GM21360 (cell line): ENCODE data around the gene ADAR.

ENCODE experiments used
- ATAC-seq: cut with Tn5 transposase; IDR thresholded peaks from one replicate; pipeline ENCODE4 v1.9.1; 2021; ENCODE audit warnings: mild to moderate bottlenecking, moderate library complexity; ENCODE audit not compliant: unreplicated experiment

The ADAR gene

DNA sequence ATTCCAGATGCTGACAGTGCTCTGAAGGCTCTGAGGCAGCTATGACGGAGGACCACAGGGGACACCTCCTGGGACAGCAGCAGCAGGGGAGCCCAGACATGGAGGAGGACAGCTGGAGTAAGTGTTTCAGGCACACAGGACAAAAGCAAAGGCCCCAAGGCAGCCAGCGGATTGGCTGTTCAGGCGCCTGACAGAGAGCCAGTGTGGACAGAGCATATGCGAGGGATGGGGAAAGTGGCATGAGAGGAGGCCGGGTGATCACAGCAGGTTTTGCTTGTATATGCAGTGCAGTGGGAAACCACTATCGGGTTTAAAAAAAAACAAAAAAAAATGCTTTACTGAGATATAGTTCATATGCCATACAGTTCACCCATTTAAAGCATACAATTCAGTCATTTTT, 21.3 kb downstream of the ADAR start:
- no peak for ATAC-seq

DNA sequence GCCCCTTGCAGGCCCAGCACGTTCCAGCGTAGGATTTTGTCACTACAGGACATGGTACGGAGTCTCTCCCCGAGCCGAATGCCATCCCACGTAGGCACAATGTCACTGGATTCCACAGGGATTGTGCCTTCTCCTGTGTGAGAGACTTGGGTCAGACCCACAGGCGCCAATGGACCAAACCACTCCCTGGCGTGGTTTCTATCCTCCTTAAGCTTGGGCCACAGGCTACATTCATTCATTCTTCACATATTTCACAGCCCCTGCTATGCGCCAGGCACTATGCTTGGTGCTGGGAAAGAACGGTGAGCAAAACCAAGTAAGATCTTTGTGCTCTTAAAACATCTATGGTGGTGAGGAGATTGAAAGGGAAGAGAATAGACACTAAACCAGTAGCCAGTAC, 21.8 kb downstream of the ADAR start:
- no peak for ATAC-seq

DNA sequence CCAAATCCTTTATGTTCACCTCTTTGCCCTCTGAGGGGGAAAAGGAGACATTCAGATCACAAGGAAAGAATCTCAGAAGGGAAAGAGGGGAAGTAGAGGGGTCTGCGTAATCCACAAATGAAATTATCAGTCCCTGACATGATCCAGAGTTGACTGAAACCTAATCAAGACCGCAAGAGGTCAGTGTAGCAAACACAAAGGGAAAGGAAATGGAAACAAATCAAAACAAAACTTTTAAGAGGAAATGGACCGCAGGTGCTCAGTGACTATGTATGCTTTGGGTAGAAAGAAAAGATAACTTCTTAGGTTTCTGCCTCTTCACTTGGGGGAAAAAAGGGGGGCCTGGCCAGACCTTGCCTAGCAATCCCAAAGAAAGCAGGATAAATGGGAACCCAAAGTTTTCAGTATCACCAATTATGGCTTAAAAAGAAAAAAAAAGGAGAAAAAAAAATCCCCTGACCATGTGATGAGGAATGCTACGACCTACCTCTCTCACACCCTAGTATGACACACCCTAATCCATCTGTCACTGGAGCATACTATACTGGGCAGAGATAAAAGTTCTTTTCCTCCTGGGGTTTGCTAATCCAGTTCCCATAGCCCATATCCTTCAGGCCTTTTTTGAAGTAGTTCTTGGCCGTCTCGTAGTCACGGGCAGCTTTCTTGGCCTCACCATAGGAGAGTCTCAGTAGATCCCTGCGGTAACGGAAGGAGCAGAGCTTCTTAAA, 23.6 kb downstream of the ADAR start:
- no peak for ATAC-seq

DNA sequence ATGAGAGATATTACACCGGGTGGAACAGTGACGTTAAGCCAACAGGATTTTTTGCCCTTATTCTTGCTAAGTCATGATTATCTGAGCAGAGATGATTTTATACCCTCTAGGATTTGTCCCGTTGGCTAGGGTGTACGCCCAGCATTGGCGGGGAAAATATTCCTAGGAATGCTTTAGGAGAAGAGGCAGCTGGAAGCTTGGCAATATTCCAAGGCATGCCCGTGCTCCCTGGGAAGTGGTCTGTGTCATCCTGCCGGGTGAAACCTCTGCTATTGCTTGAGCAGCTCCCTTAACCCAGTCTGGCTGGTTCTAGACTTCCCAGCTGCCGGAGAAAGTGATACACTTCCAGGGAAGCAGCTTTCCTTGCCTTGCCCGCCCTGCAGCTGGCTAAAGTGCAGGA, 24.2 kb downstream of the ADAR start:
- no peak for ATAC-seq

DNA sequence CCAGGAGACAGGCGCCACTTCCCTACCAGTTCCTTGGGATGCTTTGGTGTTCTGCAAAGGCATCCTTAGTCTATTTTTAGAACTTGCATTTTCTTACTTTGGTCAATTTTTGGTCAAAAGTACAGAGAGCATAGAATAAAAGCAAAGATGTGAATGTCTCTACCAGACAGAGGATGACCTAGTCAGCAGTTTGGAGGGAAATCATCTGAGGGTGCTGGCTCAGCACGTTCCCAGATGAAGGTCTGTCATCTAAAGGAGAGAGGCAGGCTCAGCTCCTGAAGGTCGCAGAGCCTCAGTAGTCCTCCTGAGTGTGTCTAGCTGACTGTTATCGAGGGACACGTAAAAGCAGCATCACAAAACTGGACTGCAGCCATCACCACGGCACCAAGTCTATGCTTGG, 25.1 kb downstream of the ADAR start:
- ATAC-seq, result no peak

DNA sequence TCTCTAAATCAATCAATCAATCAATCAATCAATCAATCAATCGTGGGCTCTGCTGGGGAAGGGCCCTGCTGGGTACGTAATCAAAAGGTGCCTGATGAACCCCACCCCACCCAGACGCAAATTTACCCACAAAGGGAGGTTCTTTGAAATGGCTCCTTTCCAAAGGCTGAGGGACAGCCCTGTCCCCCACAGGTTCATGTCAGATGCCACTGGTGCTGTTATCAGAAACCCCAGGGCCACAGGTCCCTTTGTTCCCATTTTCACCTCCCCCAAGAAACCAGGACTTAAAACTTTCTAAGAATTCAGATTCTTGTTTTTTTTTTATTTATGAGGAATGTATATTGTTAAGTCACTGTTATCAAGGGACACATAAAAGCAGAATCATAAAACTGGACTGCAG, 26.2 kb downstream of the ADAR start:
- ATAC-seq, result no peak

DNA sequence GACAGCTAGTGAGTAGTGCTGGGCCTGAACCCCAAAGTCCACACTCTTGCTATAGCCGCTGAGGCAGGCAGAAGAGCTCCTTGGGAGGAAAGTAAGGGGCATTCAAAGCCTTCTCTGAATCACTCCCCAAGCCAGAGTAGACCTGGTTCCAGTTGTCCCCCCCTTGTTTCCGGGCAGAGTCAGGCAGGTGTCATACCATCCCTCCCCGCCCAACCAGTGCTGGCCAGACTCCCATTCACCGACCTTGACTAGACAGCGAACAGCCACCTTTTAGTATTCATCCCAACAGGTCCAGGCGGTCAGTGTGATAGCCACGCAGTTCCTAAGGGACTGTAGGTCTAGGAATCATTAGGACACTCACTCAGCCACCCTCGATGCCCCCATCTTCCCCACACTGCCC, 28.6 kb downstream of the ADAR start:
- no peak for ATAC-seq

DNA sequence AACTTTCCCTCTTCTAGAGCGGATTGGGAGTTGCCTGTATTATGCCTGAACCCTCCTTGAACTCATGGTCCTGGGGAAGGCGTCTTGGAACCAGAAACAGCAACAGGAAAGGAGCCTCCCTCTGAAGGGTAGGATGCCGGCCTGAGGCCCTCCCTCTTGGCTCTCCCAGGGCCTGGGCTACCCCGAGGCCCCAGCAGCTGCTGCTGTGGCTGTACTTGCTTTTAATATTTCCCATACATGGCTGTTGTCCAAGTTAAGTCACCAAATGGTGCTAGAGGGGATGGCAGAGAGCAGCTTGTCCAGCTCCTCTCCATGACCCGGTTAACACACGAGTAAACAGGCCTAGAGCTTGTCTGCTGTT, 29.9 kb downstream of the ADAR start:
- ATAC-seq, result no peak

DNA sequence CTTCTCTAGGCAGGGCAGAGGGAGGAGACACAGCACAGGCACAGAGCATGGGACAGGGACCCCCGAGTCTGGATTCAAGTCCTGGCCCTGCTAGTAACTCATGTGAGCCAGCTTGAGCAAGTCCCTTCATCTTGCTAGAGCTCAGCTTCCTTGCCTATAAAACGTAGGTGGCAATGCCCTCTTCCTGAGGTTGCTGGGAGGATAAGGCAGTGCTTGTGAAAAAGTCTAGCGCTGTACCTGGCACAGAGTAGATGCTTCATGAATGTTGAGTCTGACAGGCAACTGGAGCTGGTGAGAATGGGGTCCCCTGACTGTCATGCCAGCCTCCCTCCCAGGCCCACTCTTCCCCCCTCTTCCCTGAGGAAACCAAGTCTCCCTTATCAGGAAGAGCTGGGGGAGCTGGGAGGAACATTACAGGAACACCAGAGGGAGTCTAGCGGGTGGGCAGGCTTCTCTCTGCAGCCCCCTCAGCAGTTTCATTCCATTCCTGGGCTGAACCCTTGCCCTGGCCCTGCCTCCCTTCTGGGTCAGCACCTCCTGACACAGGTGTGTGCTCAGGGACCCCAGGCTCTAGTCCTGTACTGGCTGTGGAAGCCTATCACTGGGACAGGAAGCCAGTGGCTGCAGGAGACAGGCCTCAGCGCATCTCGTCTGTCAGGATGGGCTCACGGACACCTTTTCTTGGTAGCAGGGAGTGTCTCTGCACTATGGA, 30.5 kb downstream of the ADAR start:
- no peak for ATAC-seq

DNA sequence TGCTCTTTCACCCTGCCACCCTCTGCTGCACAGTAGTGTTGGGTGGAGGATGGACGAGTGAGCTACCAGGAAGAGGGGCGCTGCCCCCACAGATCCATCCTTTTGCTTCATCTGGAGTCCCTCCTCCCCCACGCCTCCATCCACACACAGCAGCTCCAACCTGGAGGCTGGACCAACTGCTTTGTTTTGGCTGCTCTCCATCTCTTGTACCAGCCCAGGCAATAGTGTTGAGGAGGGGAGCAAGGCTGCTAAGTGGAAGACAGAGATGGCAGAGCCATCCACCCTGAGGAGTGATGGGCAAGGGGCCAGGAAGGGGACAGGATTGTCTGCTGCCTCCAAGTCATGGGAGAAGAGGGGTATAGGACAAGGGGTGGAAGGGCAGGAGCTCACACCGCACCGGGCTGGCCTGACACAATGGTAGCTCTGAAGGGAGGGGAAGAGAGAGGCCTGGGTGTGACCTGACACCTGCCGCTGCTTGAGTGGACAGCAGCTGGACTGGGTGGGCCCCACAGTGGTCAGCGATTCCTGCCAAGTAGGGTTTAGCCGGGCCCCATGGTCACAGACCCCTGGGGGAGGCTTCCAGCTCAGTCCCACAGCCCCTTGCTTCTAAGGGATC, 31.9 kb downstream of the ADAR start:
- no peak for ATAC-seq

DNA sequence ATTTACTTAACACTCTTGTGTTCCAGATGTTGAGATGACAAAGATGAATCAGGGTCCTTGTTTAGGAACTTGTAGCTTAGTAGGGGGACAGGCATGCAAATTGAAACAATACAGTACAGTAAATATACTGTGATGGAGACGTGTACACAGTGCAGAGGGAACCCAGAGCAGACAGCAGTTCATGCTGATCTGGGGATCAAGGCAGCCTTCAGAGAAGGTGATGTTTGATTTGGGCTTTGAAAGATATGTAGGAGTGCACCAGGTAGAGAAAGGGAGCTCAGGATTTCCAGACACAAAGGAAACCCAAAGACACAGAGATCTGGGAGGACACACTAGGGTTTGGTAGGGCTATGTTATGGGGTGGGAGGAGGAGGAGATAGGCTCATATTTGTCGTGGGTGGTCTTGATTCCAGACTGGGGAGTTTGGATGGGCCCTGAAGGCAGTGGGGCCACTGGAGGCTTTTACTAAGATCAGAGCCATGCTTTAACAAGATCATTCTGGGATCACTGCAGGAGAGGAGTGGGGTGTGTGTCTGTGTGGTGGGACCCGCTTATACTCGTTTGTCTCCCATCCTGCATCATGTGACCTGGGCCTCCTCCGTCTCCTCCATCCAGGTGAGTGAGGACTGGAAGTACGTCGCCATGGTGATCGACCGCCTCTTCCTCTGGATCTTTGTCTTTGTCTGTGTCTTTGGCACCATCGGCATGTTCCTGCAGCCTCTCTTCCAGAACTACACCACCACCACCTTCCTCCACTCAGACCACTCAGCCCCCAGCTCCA, 32.6 kb downstream of the ADAR start:
- ATAC-seq, result no peak

DNA sequence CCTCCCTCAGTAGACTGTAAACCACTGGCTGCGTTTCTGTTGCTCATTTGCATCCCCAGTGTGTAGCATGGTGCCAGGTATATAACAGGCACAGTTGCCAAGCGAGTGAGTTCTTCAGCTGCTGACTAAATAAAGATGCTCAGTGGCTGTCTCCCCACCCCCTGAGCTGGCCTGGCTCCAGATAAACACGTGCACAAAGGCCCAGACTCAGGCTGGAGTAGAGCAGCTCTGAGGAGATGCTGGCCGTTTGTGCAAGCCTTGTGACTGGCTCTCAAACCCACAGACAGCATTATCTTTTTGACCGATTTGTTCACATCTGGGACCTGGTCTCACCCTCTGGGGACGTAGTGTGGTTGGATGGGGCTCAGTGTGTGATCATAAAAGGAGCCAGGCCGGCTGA, 33.3 kb downstream of the ADAR start:
- no peak for ATAC-seq

DNA sequence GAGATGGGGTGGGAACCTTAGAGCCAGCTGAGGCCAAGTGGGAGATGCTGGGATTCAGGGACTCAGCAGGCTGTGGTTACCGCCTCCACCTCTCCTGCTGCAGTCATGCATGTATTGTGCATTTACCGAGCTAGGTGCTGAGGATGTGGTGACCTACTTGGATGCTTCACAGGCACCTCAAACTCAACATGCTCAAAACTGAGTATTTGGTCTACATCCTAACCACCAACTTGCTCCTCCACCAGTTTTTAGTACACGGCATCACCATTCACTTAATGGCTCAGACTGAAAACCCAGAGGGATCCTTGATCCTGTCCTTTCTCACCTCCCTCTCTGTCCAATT, 34.8 kb downstream of the ADAR start:
- ATAC-seq, result no peak

DNA sequence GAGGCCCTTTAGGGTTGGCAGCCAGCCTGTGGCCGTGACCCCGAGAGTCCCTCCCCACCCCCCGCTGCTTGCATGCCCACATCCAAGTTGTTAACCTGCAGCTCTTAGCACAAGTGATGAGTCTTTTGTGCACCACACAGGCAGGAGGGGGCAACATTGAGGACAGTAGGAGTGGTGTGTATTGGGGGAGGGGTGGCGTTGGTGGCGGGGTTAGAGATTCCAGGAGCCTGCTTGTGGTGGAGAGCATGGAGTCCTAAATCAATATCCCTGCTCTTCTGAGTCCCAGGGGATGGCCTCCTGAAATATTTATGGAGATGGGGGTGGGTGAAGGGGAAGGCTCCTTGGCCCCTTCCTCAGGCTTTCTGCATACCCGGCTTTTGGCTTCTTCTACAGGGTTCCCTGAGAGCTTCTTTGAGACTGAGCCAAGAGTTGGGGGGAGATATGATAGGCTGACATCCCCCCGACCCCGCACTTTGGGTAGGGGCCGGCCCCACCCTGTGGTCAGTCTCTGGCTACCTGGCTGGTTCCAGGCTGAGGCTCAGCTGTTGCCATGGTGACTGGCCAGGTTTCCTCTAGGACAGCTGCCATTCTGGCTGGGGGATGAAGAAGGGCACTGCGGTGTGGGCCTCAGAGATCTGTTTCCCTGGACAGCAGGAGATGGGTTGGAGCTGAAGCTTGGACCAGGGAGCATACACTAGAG, 35.4 kb downstream of the ADAR start:
- no peak for ATAC-seq

DNA sequence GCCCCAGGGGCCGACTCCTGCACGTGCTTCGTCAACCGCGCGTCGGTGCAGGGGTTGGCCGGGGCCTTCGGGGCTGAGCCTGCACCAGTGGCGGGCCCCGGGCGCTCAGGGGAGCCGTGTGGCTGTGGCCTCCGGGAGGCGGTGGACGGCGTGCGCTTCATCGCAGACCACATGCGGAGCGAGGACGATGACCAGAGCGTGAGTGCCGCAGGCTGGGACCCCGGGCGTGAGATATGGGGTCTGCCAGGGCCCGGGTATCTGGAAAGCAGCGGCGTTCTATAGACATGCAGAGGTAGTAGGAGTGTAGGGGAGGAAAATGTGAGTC, 36.1 kb downstream of the ADAR start:
- no peak for ATAC-seq

DNA sequence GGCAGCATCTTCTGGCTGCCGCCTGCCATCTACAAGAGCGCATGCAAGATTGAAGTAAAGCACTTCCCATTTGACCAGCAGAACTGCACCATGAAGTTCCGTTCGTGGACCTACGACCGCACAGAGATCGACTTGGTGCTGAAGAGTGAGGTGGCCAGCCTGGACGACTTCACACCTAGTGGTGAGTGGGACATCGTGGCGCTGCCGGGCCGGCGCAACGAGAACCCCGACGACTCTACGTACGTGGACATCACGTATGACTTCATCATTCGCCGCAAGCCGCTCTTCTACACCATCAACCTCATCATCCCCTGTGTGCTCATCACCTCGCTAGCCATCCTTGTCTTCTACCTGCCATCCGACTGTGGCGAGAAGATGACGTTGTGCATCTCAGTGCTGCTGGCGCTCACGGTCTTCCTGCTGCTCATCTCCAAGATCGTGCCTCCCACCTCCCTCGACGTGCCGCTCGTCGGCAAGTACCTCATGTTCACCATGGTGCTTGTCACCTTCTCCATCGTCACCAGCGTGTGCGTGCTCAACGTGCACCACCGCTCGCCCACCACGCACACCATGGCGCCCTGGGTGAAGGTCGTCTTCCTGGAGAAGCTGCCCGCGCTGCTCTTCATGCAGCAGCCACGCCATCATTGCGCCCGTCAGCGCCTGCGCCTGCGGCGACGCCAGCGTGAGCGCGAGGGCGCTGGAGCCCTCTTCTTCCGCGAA, 36.6 kb downstream of the ADAR start:
- no peak for ATAC-seq

DNA sequence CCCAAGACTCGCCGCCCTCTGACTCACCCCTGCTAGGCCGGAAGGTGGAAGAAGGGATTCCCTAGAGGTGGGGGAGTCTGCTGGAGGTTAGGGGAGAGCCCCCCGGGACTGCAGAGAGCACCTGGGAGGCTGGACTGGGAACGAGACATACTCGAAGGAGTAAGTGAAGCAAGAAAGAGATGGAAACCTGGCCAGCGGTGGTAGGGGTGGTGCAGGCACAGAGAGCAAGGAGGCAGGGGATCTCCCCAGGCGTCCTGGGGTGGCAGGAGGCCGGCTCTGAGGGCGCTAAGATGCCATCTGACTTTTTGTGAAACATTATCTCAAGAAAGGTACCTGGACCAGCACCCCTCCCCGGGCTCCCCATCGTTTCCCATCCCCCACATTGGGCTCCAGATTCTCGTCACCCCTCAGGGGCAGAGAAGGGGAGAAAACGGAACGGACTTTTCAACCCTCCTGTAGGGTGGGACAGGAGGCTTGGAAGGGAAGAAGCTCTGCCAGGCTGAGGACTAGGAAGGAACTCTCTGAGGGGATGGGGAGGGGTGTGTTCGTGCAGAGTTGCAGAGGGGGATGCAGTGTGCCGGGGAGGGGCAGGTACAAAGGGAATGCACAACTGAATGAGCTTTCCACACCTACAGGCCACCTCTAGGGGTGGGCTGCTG, 39.7 kb downstream of the ADAR start:
- ATAC-seq, result no peak

DNA sequence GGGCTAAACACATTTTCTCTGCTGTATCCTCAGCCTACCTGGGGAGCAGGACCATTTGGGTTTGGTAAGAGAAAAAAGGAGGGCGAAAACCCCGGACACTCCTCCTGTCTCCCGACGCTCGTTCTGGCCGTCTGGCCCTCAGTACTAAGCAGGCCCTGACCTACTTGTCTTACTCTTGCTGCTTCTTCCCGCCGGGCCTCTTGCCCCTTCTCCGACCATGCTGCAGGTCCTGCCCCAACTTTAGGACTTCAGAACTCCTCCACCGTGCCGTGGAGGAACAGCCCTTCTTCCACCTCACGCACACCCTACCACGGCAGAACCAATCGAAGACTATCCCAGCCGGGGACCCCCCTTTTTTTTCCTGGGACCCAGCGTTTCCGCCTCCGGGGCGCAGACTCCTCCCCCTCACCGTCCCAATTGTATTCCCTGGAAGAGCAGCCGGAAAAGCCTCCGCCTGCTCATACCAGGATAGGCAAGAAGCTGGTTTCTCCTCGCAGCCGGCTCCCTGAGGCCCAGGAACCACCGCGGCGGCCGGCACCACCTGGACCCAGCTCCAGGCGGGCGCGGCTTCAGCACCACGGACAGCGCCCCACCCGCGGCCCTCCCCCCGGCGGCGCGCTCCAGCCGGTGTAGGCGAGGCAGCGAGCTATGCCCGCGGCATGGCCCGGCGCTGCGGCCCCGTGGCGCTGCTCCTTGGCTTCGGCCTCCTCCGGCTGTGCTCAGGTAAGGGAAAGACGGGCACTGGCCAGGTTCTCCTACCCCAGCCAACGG, 40.4 kb downstream of the ADAR start, which contains the start of gene CHRNB2:
Gene CHRNB2 (plus strand): TSS at position 393 of the 771 bp plus-strand sequence. CDS start 267 bp downstream, at position 660.
- no peak for ATAC-seq

DNA sequence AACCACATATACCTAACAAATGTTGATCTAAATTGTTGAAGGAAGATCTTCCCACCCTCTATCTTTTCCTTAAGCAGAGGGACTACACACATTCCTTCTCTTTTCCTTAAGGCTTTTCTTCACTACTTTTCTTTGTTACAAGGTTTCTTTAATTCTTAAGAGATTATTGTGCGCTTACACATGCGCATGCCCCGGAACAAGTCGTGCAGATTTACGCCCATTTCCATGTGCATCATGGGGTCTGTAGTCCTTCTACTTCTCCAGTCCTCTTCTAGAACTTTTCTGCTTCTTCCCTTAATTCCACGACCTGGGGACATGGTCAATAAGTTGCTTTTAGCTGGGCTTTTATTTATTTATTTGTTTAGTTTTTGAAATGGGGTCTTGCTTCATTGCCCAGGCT, 42.1 kb downstream of the ADAR start:
- ATAC-seq, result no peak
